Measurements from ENCODE around the gene REST.

DNA sequence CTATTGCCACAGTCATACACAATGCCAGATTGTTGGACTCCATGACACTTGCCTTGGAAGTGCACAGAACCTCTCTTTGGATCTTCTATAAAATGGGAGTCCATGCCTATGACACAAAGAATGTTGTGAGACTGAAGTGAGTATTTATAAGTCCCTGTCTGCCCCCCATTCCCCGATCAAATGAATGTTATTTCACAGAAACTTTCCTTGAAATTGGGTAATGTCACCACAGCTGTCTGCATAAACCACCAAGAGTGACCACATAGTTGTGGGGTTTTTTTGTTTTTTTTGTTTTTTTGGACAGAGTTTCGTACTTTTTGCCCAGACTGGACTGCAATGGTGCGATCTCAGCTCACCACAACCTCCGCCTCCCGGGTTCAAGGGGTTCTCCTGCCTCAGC is 27.1 kb upstream of the REST start:
- TF ChIP-seq, protein P1, sequence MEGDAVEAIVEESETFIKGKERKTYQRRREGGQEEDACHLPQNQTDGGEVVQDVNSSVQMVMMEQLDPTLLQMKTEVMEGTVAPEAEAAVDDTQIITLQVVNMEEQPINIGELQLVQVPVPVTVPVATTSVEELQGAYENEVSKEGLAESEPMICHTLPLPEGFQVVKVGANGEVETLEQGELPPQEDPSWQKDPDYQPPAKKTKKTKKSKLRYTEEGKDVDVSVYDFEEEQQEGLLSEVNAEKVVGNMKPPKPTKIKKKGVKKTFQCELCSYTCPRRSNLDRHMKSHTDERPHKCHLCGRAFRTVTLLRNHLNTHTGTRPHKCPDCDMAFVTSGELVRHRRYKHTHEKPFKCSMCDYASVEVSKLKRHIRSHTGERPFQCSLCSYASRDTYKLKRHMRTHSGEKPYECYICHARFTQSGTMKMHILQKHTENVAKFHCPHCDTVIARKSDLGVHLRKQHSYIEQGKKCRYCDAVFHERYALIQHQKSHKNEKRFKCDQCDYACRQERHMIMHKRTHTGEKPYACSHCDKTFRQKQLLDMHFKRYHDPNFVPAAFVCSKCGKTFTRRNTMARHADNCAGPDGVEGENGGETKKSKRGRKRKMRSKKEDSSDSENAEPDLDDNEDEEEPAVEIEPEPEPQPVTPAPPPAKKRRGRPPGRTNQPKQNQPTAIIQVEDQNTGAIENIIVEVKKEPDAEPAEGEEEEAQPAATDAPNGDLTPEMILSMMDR (IDR thresholded peaks at IDR 0.05): no peak
- TF ChIP-seq POLR2A (IDR thresholded peaks at IDR 0.05): no peak
- TF ChIP-seq POLR2AphosphoS5 (IDR thresholded peaks at IDR 0.05): no peak

Measured in suprapubic skin (tissue), 4 donors.